HL-60 (cell line): ENCODE measurements around the gene CBLL1.

Experiments
- CTCF ChIP-seq: IDR thresholded peaks from one replicate; pipeline ENCODE4 v1.5.1; 2011; ENCODE audit warnings: low read length, control low read depth, inconsistent platforms; ENCODE audit not compliant: insufficient read depth
- GABPA ChIP-seq: IDR thresholded peaks from 2 replicates; pipeline ENCODE4 v1.6.1; 2012; ENCODE audit warnings: low read depth
- POLR2AphosphoS5 ChIP-seq: IDR thresholded peaks from 2 replicates; pipeline ENCODE4 v1.6.1; 2012; ENCODE audit warnings: low read depth
- REST ChIP-seq: IDR thresholded peaks from 2 replicates; pipeline ENCODE4 v1.6.1; 2012; ENCODE audit warnings: low read depth; ENCODE audit not compliant: insufficient replicate concordance

- TF ChIP-seq CTCF (no peak), GABPA (no peak), POLR2AphosphoS5 (no peak), REST (no peak)
These were observed 40.7 kb upstream of the CBLL1 start for GRCh38 chr7:107703219-107703618.
